GM12878 (cell line): Measurements from ENCODE around the gene KCND3. TPM values are rescaled to one million over a fixed set of nuclear protein-coding genes. Genes with fewer than 3 reads are reported as not detected.

Experiments used
- ATAC-seq: fragments of 200-7000 bp; cut with Tn5 transposase; 3 replicates; pipeline ENCODE4 v1.9.1; 2020; ENCODE audit warnings: mild to moderate bottlenecking, moderate library complexity
- BruUV-seq: library from RNA; stranded (reverse); fragments of 400-500 nt; replicated peaks from 2 replicates; lab custom pipeline; 2021; lab: Mats Ljungman, UMichigan
- CTCF ChIA-PET: fragments of 300-600 bp; sonication (Branson Sonifier 250); formaldehyde crosslinking; extraction: SDS; loops from one replicate; lab custom pipeline; 2021; ENCODE audit warnings: inconsistent platforms; lab: Yijun Ruan, JAX
- POLR2A ChIA-PET: fragments of 350-600 bp; formaldehyde crosslinking; extraction: SDS; loops from one replicate; lab custom pipeline; 2021; ENCODE audit warnings: inconsistent platforms; lab: Charles Lee
- RAD21 ChIA-PET: fragments of 300-600 bp; sonication (Branson Sonifier 250); formaldehyde crosslinking; loops from one replicate; lab custom pipeline; 2023; ENCODE audit warnings: antibody characterized with exemption; ENCODE audit not compliant: unreplicated experiment; lab: Charles Lee
- SMC1A ChIA-PET: fragments of 300-600 bp; sonication (Branson Sonifier 250); formaldehyde crosslinking; loops from one replicate; lab custom pipeline; 2023; ENCODE audit not compliant: unreplicated experiment, uncharacterized antibody; lab: Charles Lee
- DNase-seq: peaks from one replicate; pipeline ENCODE4 v3.0.0-alpha.2; 2011; ENCODE audit warnings: low read depth, low spot score
- FAIRE-seq: peaks from 3 replicates; lab custom pipeline; 2011; peaks lifted over from hg19 to GRCh38; lab: Jason Lieb, UNC
- H2AFZ ChIP-seq: 2 replicates; pipeline ENCODE4 v1.6.0; 2011; ENCODE audit warnings: low read depth, low read length, control low read depth; ENCODE audit not compliant: control insufficient read depth
- H3K27ac ChIP-seq: 2 replicates; pipeline ENCODE4 v1.5.1; 2011; ENCODE audit warnings: control low read depth; ENCODE audit not compliant: control insufficient read depth, insufficient read depth
- H3K27me3 ChIP-seq, 2 experiments: replicated peaks in 1 of 2; 2 replicates each; pipeline versions ENCODE4 v1.6.0 to v1.6.1; 2011; ENCODE audit warnings: low read length in 1 of 2; ENCODE audit not compliant: control insufficient read depth in 2 of 2, insufficient read depth in 2 of 2
- H3K36me3 ChIP-seq, 2 experiments: 2 replicates each; pipeline ENCODE4 v1.5.1; 2011; ENCODE audit warnings: low read length in 1 of 2; ENCODE audit not compliant: control insufficient read depth in 2 of 2, insufficient read depth in 2 of 2
- H3K4me1 ChIP-seq: 2 replicates; pipeline ENCODE4 v1.6.1; 2011; ENCODE audit warnings: mild to moderate bottlenecking, low read length, moderate library complexity, mixed read lengths; ENCODE audit not compliant: control insufficient read depth, insufficient read depth
- H3K4me2 ChIP-seq: 2 replicates; pipeline ENCODE4 v1.6.0; 2011; ENCODE audit warnings: control low read depth; ENCODE audit not compliant: control insufficient read depth, insufficient read depth
- H3K4me3 ChIP-seq: fragments of 200-600 bp; sonication (generic); 2 replicates; pipeline ENCODE4 v1.5.1; 2016
- H3K79me2 ChIP-seq: 2 replicates; pipeline ENCODE4 v1.6.0; 2011; ENCODE audit warnings: low read length; ENCODE audit not compliant: control insufficient read depth, insufficient read depth
- H3K9ac ChIP-seq: 2 replicates; pipeline ENCODE4 v1.8.0; 2011; ENCODE audit warnings: low read length, control low read depth, mixed read lengths; ENCODE audit not compliant: control insufficient read depth, insufficient read depth
- H3K9me3 ChIP-seq: replicated peaks from 3 replicates; pipeline ENCODE4 v1.5.1; 2011; ENCODE audit warnings: mild to moderate bottlenecking, low read length; ENCODE audit not compliant: control insufficient read depth, insufficient read depth
- H4K20me1 ChIP-seq: 2 replicates; pipeline ENCODE4 v1.6.0; 2011; ENCODE audit not compliant: control insufficient read depth, insufficient read depth
- IKZF2 ChIP-seq, 2 experiments: fragments of 450-650 bp; IDR thresholded peaks; 2 replicates each; pipeline ENCODE4 v1.6.1; 2017; ENCODE audit warnings: mild to moderate bottlenecking in 2 of 2, moderate library complexity in 2 of 2
- JUND ChIP-seq: IDR thresholded peaks from 2 replicates; pipeline ENCODE4 v1.6.1; 2012; ENCODE audit warnings: low read depth, mild to moderate bottlenecking, low read length, improper control_type of control experiment, moderate library complexity
- PAX8 ChIP-seq: fragments of 450-650 bp; IDR thresholded peaks from 2 replicates; pipeline ENCODE4 v1.6.1; 2017; ENCODE audit warnings: mild to moderate bottlenecking, moderate library complexity
- TARDBP ChIP-seq: IDR thresholded peaks from 2 replicates; pipeline ENCODE4 v1.6.1; 2016; ENCODE audit warnings: borderline replicate concordance
- TCF3 ChIP-seq: IDR thresholded peaks from 2 replicates; pipeline ENCODE4 v1.6.1; 2012; ENCODE audit warnings: low read depth, mild to moderate bottlenecking, low read length, borderline replicate concordance; ENCODE audit not compliant: insufficient read depth
- WRNIP1 ChIP-seq: IDR thresholded peaks from 2 replicates; pipeline ENCODE4 v1.6.1; 2011; ENCODE audit warnings: low read depth, low read length, improper control_type of control experiment, borderline replicate concordance
- WGBS: methylation state at CpG from one replicate; pipeline ENCODE4 v1.1.6; 2016; ENCODE audit warnings: low lambda C conversion rate; ENCODE audit not compliant: insufficient replicate concordance, insufficient coverage; ENCODE audit errors: missing lambda C conversion rate; 5-methylcytosine and 5-hydroxymethylcytosine counted together
- in situ Hi-C: fragments of 300-500 bp; cut with MboI; formaldehyde crosslinking; loops from 9 replicates; pipeline ENCODE4 v1.14.3; 2018; ENCODE audit warnings: mixed read lengths
- intact Hi-C: fragments of 100-400 bp; cut with micrococcal nuclease; formaldehyde crosslinking; loops from one replicate; pipeline ENCODE4 v1.14.2; 2022; ENCODE audit not compliant: unreplicated experiment
- polyA plus RNA-seq, 11 experiments: library from polyadenylated mRNA; depleted of rRNA in 4 of 11; unstranded in 6 of 11; stranded (reverse) in 5 of 11; fragments of >200 nt; fragmentation: Nextera tagmentation in 4 of 11; fragmentation: Illumina TruSeq in 1 of 11; extraction: Ambion mirVana in 4 of 11; extraction: Trizol in 1 of 11; gene quantifications; 1 replicate in 1 of 11; 2 replicates in 10 of 11; pipeline versions ENCODE4 v1.2.1 to v1.2.3, GENCODE V29; 2011 to 2016; ENCODE audit warnings: inconsistent platforms in 2 of 11, missing spikeins in 2 of 11, low read depth in 1 of 11
- total RNA-seq, 4 experiments: library from RNA; depleted of rRNA in 3 of 4; stranded (reverse); fragments of >200 nt in 3 of 4; fragmentation: Illumina TruSeq in 1 of 4; extraction: Trizol in 1 of 4; gene quantifications; 2 replicates each; pipeline versions ENCODE4 v1.2.1 to v1.2.3, GENCODE V29; 2013 to 2021
- TF ChIP-seq, protein P1 (sequence below): IDR thresholded peaks from 2 replicates; pipeline ENCODE4 v1.6.1; 2012; ENCODE audit warnings: mild to moderate bottlenecking, low read depth, low read length

Gene KCND3
- total and polyA plus RNA-seq, 10 of the 15 experiments (the other 5 are each of a cell fraction or from before 2014, with no cell fraction given): 0.02 TPM; not detected in 9

DNA sequence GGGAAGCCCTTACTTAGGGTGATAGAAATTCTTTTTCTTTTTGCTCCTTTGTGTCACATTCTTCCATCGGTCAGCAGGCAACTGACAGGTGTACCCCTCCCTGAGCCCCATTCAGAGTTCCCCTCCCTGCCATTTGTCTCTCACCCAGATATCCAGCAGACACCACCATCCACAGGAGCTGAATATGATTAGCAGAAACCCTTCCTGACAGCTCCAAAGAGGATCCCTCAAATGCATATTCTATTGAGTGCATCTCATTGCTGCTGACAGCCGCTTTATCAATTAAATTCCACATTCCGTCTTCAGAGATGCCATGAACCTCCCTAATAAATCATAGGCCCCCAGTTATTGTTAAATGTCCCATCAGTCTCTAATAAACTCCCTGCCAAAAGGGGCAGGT, 239.8 kb downstream of the KCND3 start:
- Histone ChIP-seq H3K9me3 (no peaks in the 10 kb centered on the region), H2AFZ (no peak overlapping the region), H3K4me3 (no peak overlapping the region), H3K79me2 (no peaks in the 10 kb centered on the region; the same call in 1 of the 2 replicates), H3K4me2 (no peak overlapping the region), H4K20me1 (no peaks in the 10 kb centered on the region), H3K36me3 (no peaks in the 10 kb centered on the region), H3K27me3 (no peaks in the 10 kb centered on the region), H3K9ac (no peak overlapping the region), H3K4me1 (no peaks in the 10 kb centered on the region; the same call in 1 of the 2 replicates), H3K27ac (no peak overlapping the region)
- in situ Hi-C loops: loop anchor here (5.0 to 10.0 kb wide), 3 partner anchors 245 to 872 kb away; partner anchors contain the start of genes ADORA3 and TMIGD3
- ChIA-PET SMC1A (interaction anchor here (0.7 to 12.9 kb wide), 6 partner anchors 18 to 268 kb away, joined by 3 to 123 read pairs (median 12); no protein-coding TSS in a partner anchor), POLR2A (interaction anchor here (1.2 kb wide), 1 partner anchor 14 kb away, joined by 3 read pairs; no protein-coding TSS in a partner anchor), CTCF (interaction anchor here (0.6 to 9.3 kb wide), 8 partner anchors 11 to 271 kb away, joined by 3 to 109 read pairs (median 25); partner anchors contain the start of gene INKA2), RAD21 (interaction anchor here (0.6 to 6.7 kb wide), 7 partner anchors 20 to 1286 kb away, joined by 3 to 51 read pairs (median 5); no protein-coding TSS in a partner anchor)
- FAIRE-seq (no peak), DNase-seq (no peak), ATAC-seq (no peak)
- no TSS peak for BruUV-seq
- intact Hi-C loops: loop anchor here (10.0 kb wide), 1 partner anchor 605 kb away; the partner anchor contains the start of genes CEPT1 and DRAM2
- TF ChIP-seq IKZF2 (IDR thresholded peaks at IDR 0.05) (no peak), TARDBP (no peak), WRNIP1 (no peak)
- WGBS: 77% methylated on average over 3 of the region's 3 CpGs

- intact Hi-C loops (loop anchor here (1.0 to 2.0 kb wide), 3 partner anchors 33 to 267 kb away; no protein-coding TSS in a partner anchor), in situ Hi-C loops (loop anchor here (5.0 kb wide), 1 partner anchor 266 kb away; no protein-coding TSS in a partner anchor)
- Histone ChIP-seq H4K20me1 (no peaks in the 10 kb centered on the region), H3K4me3 (no peak overlapping the region), H2AFZ (no peak overlapping the region), H3K4me1 (no peaks in the 10 kb centered on the region; the same call in 1 of the 2 replicates), H3K9me3 (no peaks in the 10 kb centered on the region), H3K27ac (no peak overlapping the region), H3K4me2 (no peak overlapping the region), H3K9ac (no peak overlapping the region), H3K27me3 (peaks cover 0 to 1% of the 10 kb centered on the region in 2 experiments; a peak in 1 of 4 replicates), H3K79me2 (no peaks in the 10 kb centered on the region), H3K36me3 (no peaks in the 10 kb centered on the region)
- WGBS: 76% methylated on average over 4 of the region's 4 CpGs
- CTCF ChIA-PET: interaction anchor here (0.7 to 12.7 kb wide), 31 partner anchors 9 to 405 kb away, joined by 3 to 135 read pairs (median 5); partner anchors contain the start of genes DDX20 and INKA2
- ATAC-seq (no peak), FAIRE-seq (no peak), DNase-seq (no peak)
- SMC1A ChIA-PET: interaction anchor here (0.6 to 12.9 kb wide), 13 partner anchors 10 to 300 kb away, joined by 3 to 123 read pairs (median 5); partner anchors contain the start of gene INKA2
- BruUV-seq: no TSS peak
- RAD21 ChIA-PET: interaction anchor here (0.9 to 6.7 kb wide), 7 partner anchors 10 to 294 kb away, joined by 3 to 51 read pairs (median 3); no protein-coding TSS in a partner anchor
- POLR2A ChIA-PET: interaction anchor here (1.2 to 1.4 kb wide), 3 partner anchors 9 to 240 kb away, joined by 3 to 8 read pairs (median 5); partner anchors contain the start of gene INKA2
- TF ChIP-seq TCF3 (no peak), PAX8 (no peak), JUND (no peak)
- TF ChIP-seq, protein P1, sequence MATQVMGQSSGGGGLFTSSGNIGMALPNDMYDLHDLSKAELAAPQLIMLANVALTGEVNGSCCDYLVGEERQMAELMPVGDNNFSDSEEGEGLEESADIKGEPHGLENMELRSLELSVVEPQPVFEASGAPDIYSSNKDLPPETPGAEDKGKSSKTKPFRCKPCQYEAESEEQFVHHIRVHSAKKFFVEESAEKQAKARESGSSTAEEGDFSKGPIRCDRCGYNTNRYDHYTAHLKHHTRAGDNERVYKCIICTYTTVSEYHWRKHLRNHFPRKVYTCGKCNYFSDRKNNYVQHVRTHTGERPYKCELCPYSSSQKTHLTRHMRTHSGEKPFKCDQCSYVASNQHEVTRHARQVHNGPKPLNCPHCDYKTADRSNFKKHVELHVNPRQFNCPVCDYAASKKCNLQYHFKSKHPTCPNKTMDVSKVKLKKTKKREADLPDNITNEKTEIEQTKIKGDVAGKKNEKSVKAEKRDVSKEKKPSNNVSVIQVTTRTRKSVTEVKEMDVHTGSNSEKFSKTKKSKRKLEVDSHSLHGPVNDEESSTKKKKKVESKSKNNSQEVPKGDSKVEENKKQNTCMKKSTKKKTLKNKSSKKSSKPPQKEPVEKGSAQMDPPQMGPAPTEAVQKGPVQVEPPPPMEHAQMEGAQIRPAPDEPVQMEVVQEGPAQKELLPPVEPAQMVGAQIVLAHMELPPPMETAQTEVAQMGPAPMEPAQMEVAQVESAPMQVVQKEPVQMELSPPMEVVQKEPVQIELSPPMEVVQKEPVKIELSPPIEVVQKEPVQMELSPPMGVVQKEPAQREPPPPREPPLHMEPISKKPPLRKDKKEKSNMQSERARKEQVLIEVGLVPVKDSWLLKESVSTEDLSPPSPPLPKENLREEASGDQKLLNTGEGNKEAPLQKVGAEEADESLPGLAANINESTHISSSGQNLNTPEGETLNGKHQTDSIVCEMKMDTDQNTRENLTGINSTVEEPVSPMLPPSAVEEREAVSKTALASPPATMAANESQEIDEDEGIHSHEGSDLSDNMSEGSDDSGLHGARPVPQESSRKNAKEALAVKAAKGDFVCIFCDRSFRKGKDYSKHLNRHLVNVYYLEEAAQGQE: no peak
These were observed 241.5 kb downstream of the KCND3 start for GRCh38 chr1:111747947-111748346.
